WTC11 (cell line): ENCODE data around the gene NBEA.

ENCODE experiments used
- ETV6 ChIP-seq: sonication (generic); formaldehyde crosslinking; IDR thresholded peaks from 2 replicates; pipeline ENCODE4 v1.8.1; 2022; ENCODE audit warnings: mild to moderate bottlenecking, missing genetic modification reagents
- SP1 ChIP-seq: sonication (generic); formaldehyde crosslinking; conservative IDR thresholded peaks from 2 replicates; pipeline ENCODE4 v1.8.1; 2022; ENCODE audit warnings: missing genetic modification reagents

GRCh38 chr13:35255241-35255640 lies 313.2 kb downstream of the NBEA start:
- TF ChIP-seq ETV6 (CRISPR knock-in tag) (no peak), SP1 (no peak)
